Measurements from ENCODE around the gene MTHFD1L. TPM values are rescaled to one million over a fixed set of nuclear protein-coding genes. Genes with fewer than 3 reads are reported as not detected.
A peak's percentile ranks its signal among the peaks of the same experiment; 100 is the strongest.

Gene MTHFD1L
- total and polyA plus RNA-seq, 2 donors (not counting 1 experiment from before 2014, with no cell fraction given) = 36.1 to 48.9 TPM

DNA sequence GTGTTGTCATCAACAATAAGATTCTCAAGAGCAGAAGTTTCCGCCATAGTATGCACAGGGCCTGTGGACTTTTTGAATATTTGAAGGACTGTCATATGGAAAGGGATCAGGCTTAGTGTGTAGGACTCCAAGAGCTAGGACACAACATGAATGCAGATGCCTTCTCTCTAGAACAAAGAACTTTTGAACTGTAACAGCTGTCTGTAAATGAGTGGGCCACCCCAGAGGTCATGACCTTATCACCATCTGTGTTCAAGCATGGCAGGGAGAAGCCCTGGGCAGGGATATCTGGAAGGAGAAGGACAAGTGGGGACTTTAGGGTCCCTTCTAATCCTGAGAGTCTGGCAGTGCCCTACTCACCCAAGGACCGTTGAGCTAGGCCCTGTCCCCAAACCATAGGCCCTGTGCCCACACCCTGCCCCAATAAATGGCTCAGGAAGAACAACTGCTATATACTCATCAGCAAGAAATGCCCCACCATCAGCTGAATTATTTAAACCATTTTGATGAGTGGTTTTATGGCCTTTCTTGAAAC lies 70.6 kb downstream of the MTHFD1L start:
- no peak overlapping the region for H3K27ac ChIP-seq (ENCODE audit: insufficient read depth, low read length)
- peaks cover 10% of the 10 kb centered on the region for H3K36me3 ChIP-seq (ENCODE audit: control insufficient read depth, insufficient read depth, low read length)
- no peak for DNase-seq (ENCODE audit: low read depth in 2 of 2)

DNA sequence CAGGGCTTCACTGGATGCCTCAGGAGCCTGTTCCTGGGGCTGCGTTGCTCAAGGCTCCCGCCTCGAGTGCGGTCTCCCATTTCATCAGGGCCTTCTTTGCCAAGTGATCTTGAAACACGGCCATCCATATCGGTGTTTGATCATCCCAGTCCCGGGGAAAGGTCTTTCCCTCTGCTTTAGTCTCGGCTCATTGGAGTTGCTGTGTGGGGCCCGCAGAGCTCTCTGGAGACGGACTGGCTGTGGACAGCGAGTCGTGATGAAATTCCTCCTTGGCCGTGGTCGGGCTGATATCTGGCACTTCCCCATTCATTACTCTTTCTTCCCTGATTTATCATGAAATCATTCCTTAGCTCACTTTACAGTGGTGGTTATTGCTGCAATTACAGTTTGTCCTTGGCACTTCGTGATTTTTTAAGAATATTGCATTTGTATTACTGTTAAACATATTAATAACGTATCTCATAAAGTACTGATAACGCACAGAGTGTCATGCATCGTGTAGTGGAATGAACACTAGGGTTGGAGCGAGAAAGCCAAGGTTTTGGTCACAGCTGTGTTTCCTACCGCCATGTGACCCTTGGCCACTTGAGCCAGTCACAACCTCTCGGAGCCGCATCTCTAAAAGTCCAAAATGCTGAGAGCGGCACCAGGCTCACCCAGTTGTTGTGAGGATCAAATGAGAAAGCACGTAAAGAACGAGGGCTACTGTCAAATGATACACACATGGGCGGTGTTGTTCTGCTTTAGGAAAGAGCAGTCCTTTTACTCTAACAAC lies 71.8 kb downstream of the MTHFD1L start:
- no peaks in the 10 kb centered on the region for H4K20me1 ChIP-seq (ENCODE audit: control insufficient read depth, extremely low read depth, insufficient read depth, low read length)
- no peak overlapping the region for H3K4me2 ChIP-seq (ENCODE audit: extremely low read depth, insufficient read depth, low read length)
- peaks cover 9% of the 10 kb centered on the region for H3K4me1 ChIP-seq (ENCODE audit: control insufficient read depth, extremely low read depth, insufficient read depth, low read length)
- H3K27me3 ChIP-seq (ENCODE audit: control insufficient read depth, insufficient read depth, low read length) = no peaks in the 10 kb centered on the region
- DNase-seq (ENCODE audit: low read depth in 2 of 2) = peak in 1 of 2 donors; percentile 35
- H3K36me3 ChIP-seq (ENCODE audit: control insufficient read depth, insufficient read depth, low read length) = peaks cover 10% of the 10 kb centered on the region
- H3K27ac ChIP-seq (ENCODE audit: insufficient read depth, low read length) = no peak overlapping the region
- TF ChIP-seq, protein P1, sequence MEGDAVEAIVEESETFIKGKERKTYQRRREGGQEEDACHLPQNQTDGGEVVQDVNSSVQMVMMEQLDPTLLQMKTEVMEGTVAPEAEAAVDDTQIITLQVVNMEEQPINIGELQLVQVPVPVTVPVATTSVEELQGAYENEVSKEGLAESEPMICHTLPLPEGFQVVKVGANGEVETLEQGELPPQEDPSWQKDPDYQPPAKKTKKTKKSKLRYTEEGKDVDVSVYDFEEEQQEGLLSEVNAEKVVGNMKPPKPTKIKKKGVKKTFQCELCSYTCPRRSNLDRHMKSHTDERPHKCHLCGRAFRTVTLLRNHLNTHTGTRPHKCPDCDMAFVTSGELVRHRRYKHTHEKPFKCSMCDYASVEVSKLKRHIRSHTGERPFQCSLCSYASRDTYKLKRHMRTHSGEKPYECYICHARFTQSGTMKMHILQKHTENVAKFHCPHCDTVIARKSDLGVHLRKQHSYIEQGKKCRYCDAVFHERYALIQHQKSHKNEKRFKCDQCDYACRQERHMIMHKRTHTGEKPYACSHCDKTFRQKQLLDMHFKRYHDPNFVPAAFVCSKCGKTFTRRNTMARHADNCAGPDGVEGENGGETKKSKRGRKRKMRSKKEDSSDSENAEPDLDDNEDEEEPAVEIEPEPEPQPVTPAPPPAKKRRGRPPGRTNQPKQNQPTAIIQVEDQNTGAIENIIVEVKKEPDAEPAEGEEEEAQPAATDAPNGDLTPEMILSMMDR (conservative IDR thresholded peaks at IDR 0.05 in 1 of 2, IDR thresholded peaks at IDR 0.05 in 1 of 2; ENCODE audit: low read depth in 1 of 2, low read length in 2 of 2) = no peak
- TF ChIP-seq EZH2 (IDR thresholded peaks at IDR 0.05; ENCODE audit: low read length, missing control alignments) = no peak
- no peaks in the 10 kb centered on the region for H3K79me2 ChIP-seq (ENCODE audit: control insufficient read depth, insufficient read depth, low read length)
- no peak overlapping the region for H3K9ac ChIP-seq (ENCODE audit: insufficient read depth, low read length)
- no peak overlapping the region for H3K4me3 ChIP-seq (replicated peaks in 1 of 4; ENCODE audit: control extremely low read depth in 1 of 4, insufficient read depth in 1 of 4, low read depth in 3 of 4, low read length in 4 of 4)
- no peak overlapping the region for H2AFZ ChIP-seq (ENCODE audit: low read length)
- no peaks in the 10 kb centered on the region for H3K9me3 ChIP-seq (ENCODE audit: control insufficient read depth, insufficient read depth, low read depth, low read length)

More for the DNA sequence above, 70.6 kb downstream of the MTHFD1L start:
- Histone ChIP-seq H3K9ac (ENCODE audit: insufficient read depth, low read length) (no peak overlapping the region), H3K4me1 (ENCODE audit: control insufficient read depth, extremely low read depth, insufficient read depth, low read length) (peaks cover 10% of the 10 kb centered on the region), H3K4me3 (replicated peaks in 1 of 4; ENCODE audit: control extremely low read depth in 1 of 4, insufficient read depth in 1 of 4, low read depth in 3 of 4, low read length in 4 of 4) (no peak overlapping the region), H4K20me1 (ENCODE audit: control insufficient read depth, extremely low read depth, insufficient read depth, low read length) (no peaks in the 10 kb centered on the region), H3K9me3 (ENCODE audit: control insufficient read depth, insufficient read depth, low read depth, low read length) (no peaks in the 10 kb centered on the region), H2AFZ (ENCODE audit: low read length) (no peak overlapping the region), H3K79me2 (ENCODE audit: control insufficient read depth, insufficient read depth, low read length) (no peaks in the 10 kb centered on the region), H3K27me3 (ENCODE audit: control insufficient read depth, insufficient read depth, low read length) (no peaks in the 10 kb centered on the region), H3K4me2 (ENCODE audit: extremely low read depth, insufficient read depth, low read length) (no peak overlapping the region)
- TF ChIP-seq, protein P1 (conservative IDR thresholded peaks at IDR 0.05 in 1 of 2, IDR thresholded peaks at IDR 0.05 in 1 of 2; ENCODE audit: low read depth in 1 of 2, low read length in 2 of 2) = no peak
- TF ChIP-seq EZH2 (IDR thresholded peaks at IDR 0.05; ENCODE audit: low read length, missing control alignments) = no peak

DNA sequence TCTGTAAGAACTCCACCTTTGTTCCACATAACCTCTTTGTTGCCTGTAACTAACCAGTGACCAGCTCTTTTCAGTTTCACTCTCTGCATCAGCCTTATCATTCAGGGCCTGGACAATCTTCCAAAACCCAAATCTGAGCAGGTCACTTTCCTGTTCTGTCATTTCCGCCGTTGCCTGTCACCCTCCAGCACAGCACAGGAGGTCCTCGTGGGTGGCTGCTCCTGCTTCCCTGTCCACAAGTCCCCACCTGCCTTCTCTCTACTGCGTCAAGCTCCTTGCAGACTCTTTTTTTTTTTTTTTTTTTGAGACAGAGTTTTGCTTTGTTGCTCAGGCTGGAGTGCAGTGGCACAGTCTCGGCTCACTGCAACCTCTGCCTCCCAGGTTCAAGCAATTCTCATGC lies 73.9 kb downstream of the MTHFD1L start:
- H3K4me3 ChIP-seq (replicated peaks in 1 of 4; ENCODE audit: control extremely low read depth in 1 of 4, insufficient read depth in 1 of 4, low read depth in 3 of 4, low read length in 4 of 4) = no peak overlapping the region
- H4K20me1 ChIP-seq (ENCODE audit: control insufficient read depth, extremely low read depth, insufficient read depth, low read length) = no peaks in the 10 kb centered on the region
- H3K36me3 ChIP-seq (ENCODE audit: control insufficient read depth, insufficient read depth, low read length) = peaks cover 10% of the 10 kb centered on the region
- H3K27ac ChIP-seq (ENCODE audit: insufficient read depth, low read length) = no peak overlapping the region
- no peaks in the 10 kb centered on the region for H3K9me3 ChIP-seq (ENCODE audit: control insufficient read depth, insufficient read depth, low read depth, low read length)
- peaks cover 3% of the 10 kb centered on the region for H3K4me1 ChIP-seq (ENCODE audit: control insufficient read depth, extremely low read depth, insufficient read depth, low read length)
- no peak for DNase-seq (ENCODE audit: low read depth in 2 of 2)
- H3K9ac ChIP-seq (ENCODE audit: insufficient read depth, low read length) = no peak overlapping the region
- no peak overlapping the region for H3K4me2 ChIP-seq (ENCODE audit: extremely low read depth, insufficient read depth, low read length)
- TF ChIP-seq, protein P1 (conservative IDR thresholded peaks at IDR 0.05 in 1 of 2, IDR thresholded peaks at IDR 0.05 in 1 of 2; ENCODE audit: low read depth in 1 of 2, low read length in 2 of 2) = no peak
- TF ChIP-seq EZH2 (IDR thresholded peaks at IDR 0.05; ENCODE audit: low read length, missing control alignments) = no peak
- no peaks in the 10 kb centered on the region for H3K79me2 ChIP-seq (ENCODE audit: control insufficient read depth, insufficient read depth, low read length)
- no peaks in the 10 kb centered on the region for H3K27me3 ChIP-seq (ENCODE audit: control insufficient read depth, insufficient read depth, low read length)
- H2AFZ ChIP-seq (ENCODE audit: low read length) = no peak overlapping the region

All from fibroblast of lung (primary cell).